Choroid plexus epithelial cell (primary cell): ENCODE data around the gene MRPS23.
A peak's percentile ranks its signal among the peaks of the same experiment; 100 is the strongest.

Source experiments
- DNase-seq: peaks from one replicate; pipeline ENCODE4 v3.0.0-alpha.2; 2010; ENCODE audit warnings: low read depth
- H3K4me3 ChIP-seq: 2 replicates; pipeline ENCODE4 v1.5.1; 2011; ENCODE audit warnings: low read depth, mild to moderate bottlenecking, control low read depth, low read length, moderate library complexity
- CTCF ChIP-seq: conservative IDR thresholded peaks from 2 replicates; pipeline ENCODE4 v1.5.1; 2011; ENCODE audit warnings: low read depth, mild to moderate bottlenecking, control low read depth, inconsistent platforms, low read length, moderate library complexity

Gene MRPS23

GRCh38 chr17:57862694-57863667 lies 13.1 kb upstream of the MRPS23 start:
- no peak for DNase-seq
- H3K4me3 ChIP-seq: no peak overlapping the region
- no peak for TF ChIP-seq CTCF

- DNase-seq: no peak
- TF ChIP-seq CTCF: no peak
- H3K4me3 ChIP-seq: peak overlapping the region; percentile 60
Measured at GRCh38 chr17:57861790-57862693, 12.2 kb upstream of the MRPS23 start.

GRCh38 chr17:57861000-57861789 lies 11.4 kb upstream of the MRPS23 start:
- no peak for TF ChIP-seq CTCF
- DNase-seq: peak; percentile 43
- peak overlapping the region; percentile 60 for H3K4me3 ChIP-seq

- no peak overlapping the region for H3K4me3 ChIP-seq
- DNase-seq: no peak
- TF ChIP-seq CTCF: no peak
Measured at GRCh38 chr17:57860414-57860999, 10.7 kb upstream of the MRPS23 start.

- no peak for TF ChIP-seq CTCF
- H3K4me3 ChIP-seq: no peak overlapping the region
- DNase-seq: no peak
Measured at GRCh38 chr17:57859601-57860413, 10.0 kb upstream of the MRPS23 start.

- TF ChIP-seq CTCF: no peak
Measured at GRCh38 chr17:57858838-57859237, 9.0 kb upstream of the MRPS23 start.

More at GRCh38 chr17:57858838-57859237, 9.0 kb upstream of the MRPS23 start:
- no peak for DNase-seq
- H3K4me3 ChIP-seq: no peak overlapping the region
